GM23338 (cell line): ENCODE data around the gene SSTR3. TPM values are rescaled to one million over a fixed set of nuclear protein-coding genes. Genes with fewer than 3 reads are reported as not detected.

Experiments used
- ATAC-seq: fragments of 200-7000 bp; cut with Tn5 transposase; 3 replicates; pipeline ENCODE4 v1.9.1; 2020
- DNase-seq: peaks from one replicate; pipeline ENCODE4 v3.0.0-alpha.2; 2015; ENCODE audit warnings: low spot score
- H2AFZ ChIP-seq: fragments of 200-600 bp; sonication (generic); 2 replicates; pipeline ENCODE4 v1.8.0; 2016; ENCODE audit warnings: antibody characterized with exemption, mild to moderate bottlenecking, moderate library complexity
- H3F3A ChIP-seq: fragments of 200-600 bp; sonication (generic); replicated peaks from 2 replicates; pipeline ENCODE4 v1.8.0; 2017; ENCODE audit warnings: antibody characterized with exemption, mixed run types, low read depth
- H3K27ac ChIP-seq: fragments of 200-600 bp; sonication (generic); 2 replicates; pipeline ENCODE4 v1.6.1; 2016; ENCODE audit warnings: low read depth
- H3K27me3 ChIP-seq: fragments of 200-600 bp; sonication (generic); 2 replicates; pipeline ENCODE4 v1.8.0; 2016; ENCODE audit warnings: mild to moderate bottlenecking, mixed run types, moderate library complexity; ENCODE audit not compliant: insufficient read depth
- H3K36me3 ChIP-seq: fragments of 200-600 bp; sonication (generic); 2 replicates; pipeline ENCODE4 v1.8.0; 2016; ENCODE audit warnings: mild to moderate bottlenecking; ENCODE audit not compliant: insufficient read depth
- H3K4me1 ChIP-seq: fragments of 200-600 bp; sonication (generic); 2 replicates; pipeline ENCODE4 v1.8.0; 2016; ENCODE audit warnings: mild to moderate bottlenecking, moderate library complexity; ENCODE audit not compliant: insufficient read depth
- H3K4me2 ChIP-seq: fragments of 200-600 bp; sonication (generic); 2 replicates; pipeline ENCODE4 v1.7.1; 2017; ENCODE audit warnings: mixed run types
- H3K4me3 ChIP-seq: fragments of 200-600 bp; sonication (generic); 2 replicates; pipeline ENCODE4 v1.6.1; 2016; ENCODE audit warnings: mixed run types
- H3K79me2 ChIP-seq: fragments of 200-600 bp; sonication (generic); replicated peaks from 2 replicates; pipeline ENCODE4 v1.8.0; 2017; ENCODE audit warnings: mild to moderate bottlenecking; ENCODE audit not compliant: insufficient read depth
- H3K9me2 ChIP-seq: fragments of 200-600 bp; sonication (generic); 2 replicates; pipeline ENCODE4 v1.8.0; 2017; ENCODE audit not compliant: insufficient read depth
- H4K20me1 ChIP-seq: fragments of 200-600 bp; sonication (generic); replicated peaks from 2 replicates; pipeline ENCODE4 v1.8.0; 2017; ENCODE audit warnings: mild to moderate bottlenecking; ENCODE audit not compliant: insufficient read depth
- H3K27ac Mint-ChIP-seq: 2 replicates; pipeline ENCODE4 v1.8.0; 2020; ENCODE audit warnings: inconsistent platforms, mild to moderate bottlenecking, moderate library complexity, mixed read lengths
- H3K27me3 Mint-ChIP-seq: 3 replicates; pipeline ENCODE4 v1.8.0; 2022; ENCODE audit warnings: low read depth, mild to moderate bottlenecking, moderate library complexity, mixed read lengths, inconsistent platforms; ENCODE audit not compliant: insufficient read depth, poor library complexity
- H3K36me3 Mint-ChIP-seq: 3 replicates; pipeline ENCODE4 v1.8.0; 2021; ENCODE audit warnings: low read depth, mild to moderate bottlenecking, inconsistent platforms, moderate library complexity, mixed read lengths
- H3K4me1 Mint-ChIP-seq: 3 replicates; pipeline ENCODE4 v1.8.0; 2020; ENCODE audit warnings: mild to moderate bottlenecking, inconsistent platforms, mixed read lengths
- H3K4me3 Mint-ChIP-seq: 3 replicates; pipeline ENCODE4 v1.8.0; 2021; ENCODE audit warnings: moderate library complexity, mild to moderate bottlenecking, inconsistent platforms, mixed read lengths
- H3K9me3 Mint-ChIP-seq: 3 replicates; pipeline ENCODE4 v1.8.0; 2020; ENCODE audit warnings: moderate library complexity, mild to moderate bottlenecking, inconsistent platforms, mixed read lengths
- CREB1 ChIP-seq: fragments of 250-450 bp; sonication (Bioruptor Pico); IDR thresholded peaks from 2 replicates; pipeline ENCODE4 v1.5.0; 2020; ENCODE audit warnings: low read depth, mild to moderate bottlenecking, moderate library complexity
- CTCF ChIP-seq, 2 experiments: fragments of 200-600 bp in 1 of 2; sonication (generic) in 1 of 2; conservative IDR thresholded peaks; 2 replicates each; pipeline versions ENCODE4 v1.5.1 to v1.6.1; 2016 to 2017; ENCODE audit warnings: antibody characterized with exemption in 2 of 2, low read depth in 2 of 2, mild to moderate bottlenecking in 2 of 2, moderate library complexity in 1 of 2
- EZH2 ChIP-seq: fragments of 200-600 bp; sonication (generic); IDR thresholded peaks from one replicate; pipeline ENCODE4 v1.8.0; 2017; ENCODE audit warnings: antibody characterized with exemption, mild to moderate bottlenecking, low read depth; ENCODE audit not compliant: unreplicated experiment
- JUNB ChIP-seq: IDR thresholded peaks from one replicate; pipeline ENCODE4 v1.6.1; 2016; ENCODE audit warnings: antibody characterized with exemption; ENCODE audit not compliant: unreplicated experiment
- NANOG ChIP-seq: IDR thresholded peaks from 2 replicates; pipeline ENCODE4 v1.6.1; 2016; ENCODE audit warnings: antibody characterized with exemption, borderline replicate concordance
- REST ChIP-seq: IDR thresholded peaks from one replicate; pipeline ENCODE4 v1.6.1; 2018; ENCODE audit warnings: antibody characterized with exemption; ENCODE audit not compliant: unreplicated experiment
- ZNF114 ChIP-seq: fragments of 250-450 bp; sonication (Bioruptor Pico); IDR thresholded peaks from 2 replicates; pipeline ENCODE4 v1.5.0; 2020; ENCODE audit warnings: mild to moderate bottlenecking, moderate library complexity
- ZNF331 ChIP-seq: fragments of 250-450 bp; sonication (Bioruptor Pico); IDR thresholded peaks from 2 replicates; pipeline ENCODE4 v1.5.0; 2020; ENCODE audit warnings: low read depth, mild to moderate bottlenecking, moderate library complexity
- ZNF462 ChIP-seq: fragments of 250-450 bp; sonication (Bioruptor Pico); IDR thresholded peaks from 2 replicates; pipeline ENCODE4 v1.5.0; 2020; ENCODE audit warnings: mild to moderate bottlenecking, moderate library complexity
- polyA plus RNA-seq: library from polyadenylated mRNA; unstranded; fragments of >200 nt; fragmentation: Nextera tagmentation; extraction: Ambion mirVana; gene quantifications from 2 replicates; pipeline ENCODE4 v1.2.1, GENCODE V29; 2016
- total RNA-seq: library from RNA; depleted of rRNA; stranded (reverse); fragments of >200 nt; shearing (Covaris generic); gene quantifications from 2 replicates; pipeline ENCODE4 v1.2.3, GENCODE V29; 2014

Gene SSTR3
- total and polyA plus RNA-seq, 2 experiments from 2014 or later: 0.66 TPM; not detected in 1

- no peak for TF ChIP-seq CTCF (conservative IDR thresholded peaks at IDR 0.05; ENCODE audit: low read depth in 2 of 2)
- no peak for TF ChIP-seq ZNF331 (CRISPR knock-in tag)
Observed at GRCh38 chr22:37187552-37187890, 24.8 kb downstream of the SSTR3 start (continued).

GRCh38 chr22:37186997-37187522, 25.2 kb downstream of the SSTR3 start:
- Histone ChIP-seq H3K36me3 (no peaks in the 10 kb centered on the region; the same call in 1 of the 2 replicates), H3K4me2 (peak overlapping the region; percentile 85), H4K20me1 (no peaks in the 10 kb centered on the region), H3K4me3 (peak overlapping the region; percentile 58), H3K4me1 (peaks cover 33% of the 10 kb centered on the region), H3K27me3 (no peaks in the 10 kb centered on the region), H3K9me2 (no peaks in the 10 kb centered on the region), H3K27ac (no peak overlapping the region), H3F3A (peaks cover 10% of the 10 kb centered on the region; the same call in 1 of the 2 replicates), H2AFZ (no peak overlapping the region), H3K79me2 (no peaks in the 10 kb centered on the region)
- H3K4me1 Mint-ChIP-seq: peaks cover 34% of the 10 kb centered on the region
- ATAC-seq (no peak), DNase-seq (no peak)
- peaks cover 13% of the 10 kb centered on the region; the same call in 2 of the 3 replicates for H3K36me3 Mint-ChIP-seq
- H3K27ac Mint-ChIP-seq: no peak overlapping the region
- peaks cover 9% of the 10 kb centered on the region; the same call in 2 of the 3 replicates for H3K9me3 Mint-ChIP-seq
- peaks cover 6% of the 10 kb centered on the region for H3K27me3 Mint-ChIP-seq
- H3K4me3 Mint-ChIP-seq: peak overlapping the region; percentile 73; the same call in 1 of the 3 replicates
- no peak for TF ChIP-seq NANOG
- no peak for TF ChIP-seq CTCF (conservative IDR thresholded peaks at IDR 0.05; ENCODE audit: low read depth in 2 of 2)
- no peak for TF ChIP-seq ZNF331 (CRISPR knock-in tag)
- no peak for TF ChIP-seq EZH2
- TF ChIP-seq ZNF114 (CRISPR knock-in tag): no peak
- TF ChIP-seq JUNB: no peak
- no peak for TF ChIP-seq ZNF462 (CRISPR knock-in tag)
- no peak for TF ChIP-seq CREB1
- no peak for TF ChIP-seq REST
